Measurements from ENCODE around the gene APOO.

DNA sequence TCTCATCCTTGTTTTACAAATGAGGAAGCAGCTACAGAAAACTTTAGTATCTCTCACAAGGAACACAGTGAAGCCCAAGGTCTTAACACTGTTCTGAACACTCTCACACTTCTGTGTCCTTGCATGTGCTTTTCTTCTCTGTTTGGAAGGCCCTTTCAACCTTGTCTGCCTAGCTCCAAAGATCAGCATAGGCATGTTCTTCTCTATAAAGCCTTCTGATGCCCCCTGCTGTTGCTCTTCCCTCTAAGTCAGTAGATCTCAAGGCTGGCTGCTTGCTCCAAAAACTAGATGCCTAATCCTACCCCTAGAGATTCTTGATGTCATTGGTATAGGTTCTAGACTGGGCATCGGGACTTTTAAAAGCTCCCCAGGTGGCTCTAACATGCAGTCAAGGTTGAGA lies 5.9 kb downstream of the APOO start:
- no peak for TF ChIP-seq POLR2A (IDR thresholded peaks at IDR 0.05)
- TF ChIP-seq, protein P1, sequence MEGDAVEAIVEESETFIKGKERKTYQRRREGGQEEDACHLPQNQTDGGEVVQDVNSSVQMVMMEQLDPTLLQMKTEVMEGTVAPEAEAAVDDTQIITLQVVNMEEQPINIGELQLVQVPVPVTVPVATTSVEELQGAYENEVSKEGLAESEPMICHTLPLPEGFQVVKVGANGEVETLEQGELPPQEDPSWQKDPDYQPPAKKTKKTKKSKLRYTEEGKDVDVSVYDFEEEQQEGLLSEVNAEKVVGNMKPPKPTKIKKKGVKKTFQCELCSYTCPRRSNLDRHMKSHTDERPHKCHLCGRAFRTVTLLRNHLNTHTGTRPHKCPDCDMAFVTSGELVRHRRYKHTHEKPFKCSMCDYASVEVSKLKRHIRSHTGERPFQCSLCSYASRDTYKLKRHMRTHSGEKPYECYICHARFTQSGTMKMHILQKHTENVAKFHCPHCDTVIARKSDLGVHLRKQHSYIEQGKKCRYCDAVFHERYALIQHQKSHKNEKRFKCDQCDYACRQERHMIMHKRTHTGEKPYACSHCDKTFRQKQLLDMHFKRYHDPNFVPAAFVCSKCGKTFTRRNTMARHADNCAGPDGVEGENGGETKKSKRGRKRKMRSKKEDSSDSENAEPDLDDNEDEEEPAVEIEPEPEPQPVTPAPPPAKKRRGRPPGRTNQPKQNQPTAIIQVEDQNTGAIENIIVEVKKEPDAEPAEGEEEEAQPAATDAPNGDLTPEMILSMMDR (IDR thresholded peaks at IDR 0.05 in 8 of 11, conservative IDR thresholded peaks at IDR 0.05 in 3 of 11), result peak in 10 of 11 experiments; percentile 14 to 64 (median 44)

All from spleen (tissue), 7 donors.